H9 (cell line): ENCODE results near the gene GOT2. TPM values are rescaled to one million over a fixed set of nuclear protein-coding genes. Genes with fewer than 3 reads are reported as not detected.

ENCODE experiments used
- DNase-seq: peaks from one replicate; pipeline ENCODE4 v3.0.0-alpha.2; 2017
- H2AFZ ChIP-seq: one replicate; pipeline ENCODE4 v1.6.1; 2013; ENCODE audit warnings: mild to moderate bottlenecking, low read length, control low read depth, moderate library complexity
- H2AK5ac ChIP-seq: 2 replicates; pipeline ENCODE4 v1.6.1; 2013; ENCODE audit warnings: low read length, control low read depth, mixed read lengths; ENCODE audit not compliant: insufficient read length
- H2BK120ac ChIP-seq: one replicate; pipeline ENCODE4 v1.6.1; 2013; ENCODE audit warnings: low read depth, mild to moderate bottlenecking, low read length, control low read depth, inconsistent platforms; ENCODE audit not compliant: poor library complexity, severe bottlenecking
- H2BK12ac ChIP-seq: 2 replicates; pipeline ENCODE4 v1.6.1; 2013; ENCODE audit warnings: low read length, control low read depth, mixed read lengths, low read depth; ENCODE audit not compliant: insufficient read length
- H2BK15ac ChIP-seq: 2 replicates; pipeline ENCODE4 v1.6.1; 2013; ENCODE audit warnings: low read depth, low read length, control low read depth
- H2BK20ac ChIP-seq: one replicate; pipeline ENCODE4 v1.6.1; 2013; ENCODE audit warnings: low read depth, mild to moderate bottlenecking, low read length, control low read depth, inconsistent platforms; ENCODE audit not compliant: poor library complexity, severe bottlenecking
- H2BK5ac ChIP-seq: 2 replicates; pipeline ENCODE4 v1.6.1; 2013; ENCODE audit warnings: low read length, control low read depth, mixed read lengths; ENCODE audit not compliant: insufficient read length
- H3K14ac ChIP-seq: 2 replicates; pipeline ENCODE4 v1.6.1; 2013; ENCODE audit warnings: low read length, control low read depth; ENCODE audit not compliant: insufficient read depth
- H3K18ac ChIP-seq: 2 replicates; pipeline ENCODE4 v1.6.1; 2013; ENCODE audit warnings: low read depth, mild to moderate bottlenecking, mixed read lengths, low read length, control low read depth; ENCODE audit not compliant: insufficient read length
- H3K23ac ChIP-seq: 2 replicates; pipeline ENCODE4 v1.6.1; 2013; ENCODE audit warnings: low read length, control low read depth, mixed read lengths, low read depth; ENCODE audit not compliant: insufficient read length
- H3K23me2 ChIP-seq: 2 replicates; pipeline ENCODE4 v1.6.1; 2013; ENCODE audit warnings: low read depth, mild to moderate bottlenecking, mixed read lengths, low read length, control low read depth; ENCODE audit not compliant: insufficient read length, poor library complexity, severe bottlenecking
- H3K27ac ChIP-seq: 2 replicates; pipeline ENCODE4 v1.5.1; 2013; ENCODE audit warnings: low read length, control low read depth, mixed read lengths, low read depth; ENCODE audit not compliant: insufficient read length
- H3K27me3 ChIP-seq: 2 replicates; pipeline ENCODE4 v1.6.1; 2013; ENCODE audit warnings: low read length, control low read depth, inconsistent platforms; ENCODE audit not compliant: insufficient read depth
- H3K4ac ChIP-seq: 2 replicates; pipeline ENCODE4 v1.6.1; 2013; ENCODE audit warnings: low read depth, mild to moderate bottlenecking, control low read depth, inconsistent platforms, low read length, moderate library complexity
- H3K4me1 ChIP-seq: 2 replicates; pipeline ENCODE4 v1.6.1; 2013; ENCODE audit warnings: low read length, control low read depth, inconsistent platforms; ENCODE audit not compliant: insufficient read depth
- H3K4me2 ChIP-seq: 2 replicates; pipeline ENCODE4 v1.6.1; 2013; ENCODE audit warnings: low read length, control low read depth, mixed read lengths; ENCODE audit not compliant: insufficient read length, insufficient read depth
- H3K56ac ChIP-seq: 2 replicates; pipeline ENCODE4 v1.6.1; 2013; ENCODE audit warnings: low read depth, mild to moderate bottlenecking, mixed read lengths, low read length, control low read depth; ENCODE audit not compliant: insufficient read length
- H3K79me1 ChIP-seq: 2 replicates; pipeline ENCODE4 v1.6.1; 2013; ENCODE audit warnings: low read depth, mild to moderate bottlenecking, moderate library complexity, low read length, control low read depth, inconsistent platforms; ENCODE audit not compliant: insufficient read depth, poor library complexity, severe bottlenecking
- H3K79me2 ChIP-seq: 2 replicates; pipeline ENCODE4 v1.6.1; 2013; ENCODE audit warnings: low read length, control low read depth, inconsistent platforms; ENCODE audit not compliant: insufficient read depth
- H3K9ac ChIP-seq: 2 replicates; pipeline ENCODE4 v1.6.1; 2013; ENCODE audit warnings: low read length, control low read depth, mixed read lengths; ENCODE audit not compliant: insufficient read length; ENCODE audit errors: extremely low read depth
- H3K9me3 ChIP-seq: one replicate; pipeline ENCODE4 v1.6.1; 2013; ENCODE audit warnings: low read depth, low read length, inconsistent platforms; ENCODE audit not compliant: control insufficient read depth
- H3T11ph ChIP-seq: one replicate; pipeline ENCODE4 v1.6.1; 2013; ENCODE audit warnings: mild to moderate bottlenecking, low read length, control low read depth, inconsistent platforms
- H4K20me1 ChIP-seq: one replicate; pipeline ENCODE4 v1.6.1; 2013; ENCODE audit not compliant: control insufficient read depth, insufficient read length, insufficient read depth
- H4K5ac ChIP-seq: 2 replicates; pipeline ENCODE4 v1.6.1; 2013; ENCODE audit warnings: low read depth, mild to moderate bottlenecking, mixed read lengths, low read length, control low read depth; ENCODE audit not compliant: insufficient read length
- H4K8ac ChIP-seq: replicated peaks from 2 replicates; pipeline ENCODE4 v1.6.1; 2013; ENCODE audit warnings: low read length, control low read depth, mixed read lengths, low read depth; ENCODE audit not compliant: insufficient read length
- H4K91ac ChIP-seq: 2 replicates; pipeline ENCODE4 v1.6.1; 2013; ENCODE audit warnings: low read depth, mild to moderate bottlenecking, moderate library complexity, mixed read lengths, low read length, control low read depth; ENCODE audit not compliant: insufficient read length
- H3K27ac Mint-ChIP-seq, 3 experiments: 2 replicates in 2 of 3; 3 replicates in 1 of 3; pipeline ENCODE4 v1.8.0; 2020 to 2021; ENCODE audit warnings: mixed read lengths in 3 of 3, mild to moderate bottlenecking in 1 of 3, moderate library complexity in 1 of 3
- H3K27me3 Mint-ChIP-seq: 2 replicates; pipeline ENCODE4 v1.8.0; 2021; ENCODE audit warnings: low read depth, mild to moderate bottlenecking, moderate library complexity, mixed read lengths
- H3K36me3 Mint-ChIP-seq, 3 experiments: 2 replicates in 2 of 3; 3 replicates in 1 of 3; pipeline ENCODE4 v1.8.0; 2020 to 2021; ENCODE audit warnings: low read depth in 3 of 3, mixed read lengths in 3 of 3; ENCODE audit not compliant: insufficient read depth in 1 of 3
- H3K4me1 Mint-ChIP-seq, 2 experiments: 2 replicates each; pipeline ENCODE4 v1.8.0; 2020; ENCODE audit warnings: mixed read lengths in 2 of 2
- H3K4me3 Mint-ChIP-seq, 2 experiments: 2 replicates in 1 of 2; 3 replicates in 1 of 2; pipeline ENCODE4 v1.8.0; 2020 to 2021; ENCODE audit warnings: mild to moderate bottlenecking in 2 of 2, mixed read lengths in 2 of 2, moderate library complexity in 1 of 2
- H3K9me3 Mint-ChIP-seq, 2 experiments: 2 replicates in 1 of 2; 3 replicates in 1 of 2; pipeline ENCODE4 v1.8.0; 2020; ENCODE audit warnings: mild to moderate bottlenecking in 2 of 2, mixed read lengths in 2 of 2, moderate library complexity in 1 of 2
- CTCF ChIP-seq: fragments of 200-600 bp; sonication (generic); conservative IDR thresholded peaks from 3 replicates; pipeline ENCODE4 v1.8.0; 2021; ENCODE audit warnings: antibody characterized with exemption, mild to moderate bottlenecking
- WGBS: extraction: QIAGEN DNeasy Blood & Tissue Kit; methylation state at CpG from one replicate; pipeline ENCODE4 v1.1.7; 2013; ENCODE audit warnings: missing lambda C conversion rate, low lambda C conversion rate, mixed read lengths; ENCODE audit not compliant: insufficient read length; ENCODE audit errors: extremely low coverage; 5-methylcytosine and 5-hydroxymethylcytosine counted together
- total RNA-seq: library from RNA; stranded (reverse); gene quantifications from 2 replicates; pipeline ENCODE4 v1.2.1, GENCODE V29; 2021

The GOT2 gene
- total RNA-seq, 1 experiment from 2014 or later, result 148 TPM

- no peaks in the 10 kb centered on the region for H3K4me1 ChIP-seq
- no peak for DNase-seq
- H3K79me1 ChIP-seq, result no peaks in the 10 kb centered on the region
- no peak overlapping the region for H3K23ac ChIP-seq
- no peak overlapping the region for H2BK5ac ChIP-seq
- H3K27me3 ChIP-seq, result no peaks in the 10 kb centered on the region
- H3K9ac ChIP-seq, result no peak overlapping the region
- H2BK12ac ChIP-seq, result no peak overlapping the region
- H3K79me2 ChIP-seq, result no peaks in the 10 kb centered on the region
- no peak overlapping the region for H3K4ac ChIP-seq
- H2AK5ac ChIP-seq, result no peak overlapping the region
- WGBS, result no CpG with 5 or more reads among the region's 1 CpG
- Mint-ChIP-seq H3K4me3 (no peak overlapping the region), H3K27ac (no peak overlapping the region), H3K27me3 (peaks cover 2% of the 10 kb centered on the region), H3K9me3 (peaks cover 17 to 22% of the 10 kb centered on the region in 2 experiments), H3K4me1 (no peaks in the 10 kb centered on the region), H3K36me3 (peaks cover 0 to 5% (median 0%) of the 10 kb centered on the region in 3 experiments; a peak in 2 of 7 replicates)
- H4K91ac ChIP-seq, result no peak overlapping the region
- no peak overlapping the region for H3K14ac ChIP-seq
- H4K5ac ChIP-seq, result no peak overlapping the region
- no peak for TF ChIP-seq CTCF
- no peak overlapping the region for H2AFZ ChIP-seq
- no peaks in the 10 kb centered on the region for H3K23me2 ChIP-seq
- no peak overlapping the region for H3K56ac ChIP-seq
- no peak overlapping the region for H2BK120ac ChIP-seq
- H4K8ac ChIP-seq, result no peak overlapping the region
- H3K18ac ChIP-seq, result no peak overlapping the region
- no peaks in the 10 kb centered on the region for H3K9me3 ChIP-seq
- H3K4me2 ChIP-seq, result no peak overlapping the region
- H4K20me1 ChIP-seq, result no peaks in the 10 kb centered on the region
- H2BK15ac ChIP-seq, result no peak overlapping the region
- H2BK20ac ChIP-seq, result no peak overlapping the region
- H3T11ph ChIP-seq, result no peak overlapping the region
- no peak overlapping the region for H3K27ac ChIP-seq
These were observed 38.7 kb downstream of the GOT2 start for GRCh38 chr16:58695368-58695767.
